Upper lobe of left lung (tissue), 4 donors: Measurements from ENCODE around the gene NBEA.

Source experiments
- CTCF ChIP-seq, 6 experiments: fragments of 450-650 bp in 4 of 6; fragments of 200-600 bp in 2 of 6; sonication (generic) in 2 of 6; IDR thresholded peaks; one replicate each; pipeline ENCODE4 v1.5.1; 2016 to 2019; ENCODE audit warnings: antibody characterized with exemption in 6 of 6
- POLR2A ChIP-seq, 4 donors: fragments of 450-650 bp; IDR thresholded peaks; one replicate each; pipeline ENCODE4 v1.5.1; 2016 to 2017; ENCODE audit warnings: antibody characterized with exemption in 4 of 4, mild to moderate bottlenecking in 2 of 4

DNA sequence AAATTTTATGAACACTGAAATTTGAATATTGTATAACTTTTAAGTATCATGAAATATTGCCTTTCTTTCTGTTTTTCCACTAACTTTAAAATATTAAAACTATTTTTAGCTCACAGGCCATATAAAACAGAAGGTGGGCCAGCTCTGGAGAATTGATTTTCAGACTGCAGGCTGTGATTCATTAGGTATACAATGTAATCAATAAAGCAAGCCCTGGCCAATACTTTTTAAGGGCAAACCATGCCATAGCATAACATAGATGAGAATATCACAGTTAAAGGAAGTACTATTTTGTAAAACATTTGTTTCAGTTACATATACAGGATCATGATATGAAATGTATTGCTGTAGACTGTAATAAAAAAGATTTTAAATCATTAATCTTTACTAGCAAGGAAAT is 336.8 kb downstream of the NBEA start:
- TF ChIP-seq POLR2A (IDR thresholded peaks at IDR 0.05) = no peak
- no peak for TF ChIP-seq CTCF (IDR thresholded peaks at IDR 0.05)
